HCT116 (cell line): ENCODE data around the gene PHKG2. TPM values are rescaled to one million over a fixed set of nuclear protein-coding genes. Genes with fewer than 3 reads are reported as not detected.

Experiments used
- ATAC-seq: fragments of 200-7000 bp; cut with Tn5 transposase; 2 replicates; pipeline ENCODE4 v1.9.1; 2020; ENCODE audit warnings: mild to moderate bottlenecking, moderate library complexity
- BruUV-seq: library from RNA; stranded (reverse); fragments of 400-500 nt; replicated peaks from 2 replicates; lab custom pipeline; 2021; lab: Mats Ljungman, UMichigan
- CTCF ChIA-PET: fragments of 300-600 bp; sonication (Branson Sonifier 250); formaldehyde crosslinking; loops from one replicate; lab custom pipeline; 2021; ENCODE audit warnings: antibody characterized with exemption; lab: Charles Lee
- POLR2A ChIA-PET: fragments of 300-600, 350-600 bp; sonication (Branson Sonifier 250); formaldehyde crosslinking; loops from one replicate; lab custom pipeline; 2021; ENCODE audit warnings: antibody characterized with exemption; lab: Charles Lee
- RAD21 ChIA-PET, 2 experiments: fragments of 300-600 bp; sonication (Branson Sonifier 250); formaldehyde crosslinking; loops; one replicate each; lab custom pipeline; 2023; ENCODE audit warnings: low total read pairs in 2 of 2; ENCODE audit not compliant: uncharacterized antibody in 2 of 2, unreplicated experiment in 2 of 2, low non-redundant PET in 1 of 2; lab: Charles Lee
- DNase-seq: peaks from one replicate; pipeline ENCODE4 v3.0.0-alpha.2; 2010; ENCODE audit warnings: low read depth, low spot score
- H2AFZ ChIP-seq: fragments of 200-600 bp; shearing (Covaris generic), sonication (generic); 2 replicates; pipeline ENCODE4 v1.6.1; 2017; ENCODE audit warnings: low read depth, mixed run types, mixed read lengths, antibody characterized with exemption, low read length; ENCODE audit not compliant: poor library complexity, severe bottlenecking
- H3K27ac ChIP-seq: 2 replicates; pipeline ENCODE4 v1.5.1; 2012; ENCODE audit warnings: low read depth, low read length
- H3K27me3 ChIP-seq: fragments of 200-600 bp; sonication (generic); 2 replicates; pipeline ENCODE4 v1.6.1; 2016; ENCODE audit warnings: mixed run types, low read length, mixed read lengths; ENCODE audit not compliant: insufficient read depth
- H3K36me3 ChIP-seq, 2 experiments: fragments of 200-500 bp in 1 of 2; fragments of 200-600 bp in 1 of 2; sonication (Bioruptor generic) in 1 of 2; sonication (generic) in 1 of 2; 2 replicates each; pipeline versions ENCODE4 v1.5.1 to v1.6.1; 2014 to 2016; ENCODE audit warnings: low read length in 2 of 2, inconsistent platforms in 1 of 2, mixed read lengths in 1 of 2, mixed run types in 1 of 2; ENCODE audit not compliant: insufficient read depth in 2 of 2, control insufficient read depth in 1 of 2
- H3K4me1 ChIP-seq, 2 experiments: fragments of 200-600 bp in 1 of 2; sonication (generic) in 1 of 2; 2 replicates each; pipeline versions ENCODE4 v1.5.1 to v1.6.1; 2012 to 2017; ENCODE audit warnings: low read length in 2 of 2, inconsistent platforms in 1 of 2, mild to moderate bottlenecking in 1 of 2, mixed read lengths in 1 of 2, mixed run types in 1 of 2, moderate library complexity in 1 of 2; ENCODE audit not compliant: insufficient read depth in 2 of 2, control insufficient read depth in 1 of 2
- H3K4me2 ChIP-seq: fragments of 200-600 bp; sonication (generic); 2 replicates; pipeline ENCODE4 v1.6.1; 2017; ENCODE audit warnings: mixed run types, low read length, mixed read lengths
- H3K4me3 ChIP-seq, 2 experiments: fragments of 200-600 bp in 1 of 2; sonication (generic) in 1 of 2; replicated peaks in 1 of 2; 2 replicates each; pipeline ENCODE4 v1.5.1; 2011 to 2016; ENCODE audit warnings: low read length in 2 of 2, control low read depth in 1 of 2, low read depth in 1 of 2, mild to moderate bottlenecking in 1 of 2, mixed read lengths in 1 of 2, mixed run types in 1 of 2
- H3K79me2 ChIP-seq: fragments of 200-600 bp; sonication (generic); 2 replicates; pipeline ENCODE4 v1.6.1; 2017; ENCODE audit warnings: mild to moderate bottlenecking, mixed run types, low read length, moderate library complexity, mixed read lengths; ENCODE audit not compliant: insufficient read depth
- H3K9ac ChIP-seq: fragments of 200-600 bp; sonication (generic); 2 replicates; pipeline ENCODE4 v1.6.1; 2016; ENCODE audit warnings: low read length, mixed read lengths
- H3K9me2 ChIP-seq: fragments of 200-600 bp; sonication (generic), shearing (Covaris generic); 2 replicates; pipeline ENCODE4 v1.6.1; 2017; ENCODE audit warnings: mixed run types, mild to moderate bottlenecking, moderate library complexity; ENCODE audit not compliant: insufficient read depth
- H3K9me3 ChIP-seq, 2 experiments: fragments of 200-500 bp in 1 of 2; fragments of 200-600 bp in 1 of 2; sonication (Bioruptor generic) in 1 of 2; sonication (generic) in 1 of 2; 2 replicates each; pipeline ENCODE4 v1.6.1; 2014 to 2017; ENCODE audit warnings: low read length in 2 of 2, mixed read lengths in 2 of 2, inconsistent platforms in 1 of 2, low read depth in 1 of 2, mild to moderate bottlenecking in 1 of 2, mixed run types in 1 of 2, moderate library complexity in 1 of 2; ENCODE audit not compliant: control insufficient read depth in 1 of 2, insufficient read depth in 1 of 2
- H4K20me1 ChIP-seq: fragments of 200-600 bp; sonication (generic), shearing (Covaris generic); 2 replicates; pipeline ENCODE4 v1.6.1; 2017; ENCODE audit warnings: mixed run types, mild to moderate bottlenecking, moderate library complexity; ENCODE audit not compliant: insufficient read depth
- CEBPB ChIP-seq: IDR thresholded peaks from 2 replicates; pipeline ENCODE4 v1.6.1; 2012; ENCODE audit warnings: low read depth
- CTCF ChIP-seq, 3 experiments: fragments of 200-600 bp in 1 of 3; sonication (generic) in 1 of 3; IDR thresholded peaks in 2 of 3; conservative IDR thresholded peaks in 1 of 3; 2 replicates each; pipeline ENCODE4 v1.5.1; 2012 to 2017; ENCODE audit warnings: low read depth in 2 of 3, low read length in 2 of 3, antibody characterized with exemption in 1 of 3, borderline replicate concordance in 1 of 3, control low read depth in 1 of 3, mild to moderate bottlenecking in 1 of 3, mixed read lengths in 1 of 3, mixed run types in 1 of 3, moderate library complexity in 1 of 3; ENCODE audit not compliant: insufficient read depth in 1 of 3
- EGR1 ChIP-seq: IDR thresholded peaks from 2 replicates; pipeline ENCODE4 v1.6.1; 2012; ENCODE audit warnings: low read depth
- FOSL1 ChIP-seq: IDR thresholded peaks from 2 replicates; pipeline ENCODE4 v1.6.1; 2012; ENCODE audit warnings: low read depth
- MAX ChIP-seq: IDR thresholded peaks from 2 replicates; pipeline ENCODE4 v1.6.1; 2012
- POLR2AphosphoS5 ChIP-seq: IDR thresholded peaks from 2 replicates; pipeline ENCODE4 v1.6.1; 2011; ENCODE audit warnings: mild to moderate bottlenecking, low read depth, low read length, moderate library complexity
- SIN3A ChIP-seq: IDR thresholded peaks from 2 replicates; pipeline ENCODE4 v1.6.1; 2012; ENCODE audit warnings: low read depth
- SP1 ChIP-seq: IDR thresholded peaks from 2 replicates; pipeline ENCODE4 v1.6.1; 2012; ENCODE audit warnings: low read depth
- SRF ChIP-seq: IDR thresholded peaks from 2 replicates; pipeline ENCODE4 v1.6.1; 2012; ENCODE audit warnings: low read depth
- ZNF274 ChIP-seq: fragments of 200-500 bp; sonication (Bioruptor generic); IDR thresholded peaks from 2 replicates; pipeline ENCODE4 v1.6.1; 2014; ENCODE audit warnings: mild to moderate bottlenecking, low read depth, low read length, inconsistent platforms
- intact Hi-C: fragments of 100-400 bp; cut with micrococcal nuclease; formaldehyde crosslinking; loops from 2 replicates; pipeline ENCODE4 v1.10.0; 2022
- total RNA-seq: library from RNA; stranded (reverse); gene quantifications from one replicate; pipeline ENCODE4 v1.2.1, GENCODE V29; 2021; ENCODE audit not compliant: unreplicated experiment
- TF ChIP-seq, protein P1 (sequence below): IDR thresholded peaks from 2 replicates; pipeline ENCODE4 v1.6.1; 2011; ENCODE audit warnings: mild to moderate bottlenecking, low read length, moderate library complexity; ENCODE audit not compliant: insufficient replicate concordance; ENCODE audit errors: extremely low read depth
- TF ChIP-seq, protein P2 (sequence below): IDR thresholded peaks from 2 replicates; pipeline ENCODE4 v1.6.1; 2012

Gene PHKG2
- total RNA-seq, 1 experiment from 2014 or later = 32.6 TPM

DNA sequence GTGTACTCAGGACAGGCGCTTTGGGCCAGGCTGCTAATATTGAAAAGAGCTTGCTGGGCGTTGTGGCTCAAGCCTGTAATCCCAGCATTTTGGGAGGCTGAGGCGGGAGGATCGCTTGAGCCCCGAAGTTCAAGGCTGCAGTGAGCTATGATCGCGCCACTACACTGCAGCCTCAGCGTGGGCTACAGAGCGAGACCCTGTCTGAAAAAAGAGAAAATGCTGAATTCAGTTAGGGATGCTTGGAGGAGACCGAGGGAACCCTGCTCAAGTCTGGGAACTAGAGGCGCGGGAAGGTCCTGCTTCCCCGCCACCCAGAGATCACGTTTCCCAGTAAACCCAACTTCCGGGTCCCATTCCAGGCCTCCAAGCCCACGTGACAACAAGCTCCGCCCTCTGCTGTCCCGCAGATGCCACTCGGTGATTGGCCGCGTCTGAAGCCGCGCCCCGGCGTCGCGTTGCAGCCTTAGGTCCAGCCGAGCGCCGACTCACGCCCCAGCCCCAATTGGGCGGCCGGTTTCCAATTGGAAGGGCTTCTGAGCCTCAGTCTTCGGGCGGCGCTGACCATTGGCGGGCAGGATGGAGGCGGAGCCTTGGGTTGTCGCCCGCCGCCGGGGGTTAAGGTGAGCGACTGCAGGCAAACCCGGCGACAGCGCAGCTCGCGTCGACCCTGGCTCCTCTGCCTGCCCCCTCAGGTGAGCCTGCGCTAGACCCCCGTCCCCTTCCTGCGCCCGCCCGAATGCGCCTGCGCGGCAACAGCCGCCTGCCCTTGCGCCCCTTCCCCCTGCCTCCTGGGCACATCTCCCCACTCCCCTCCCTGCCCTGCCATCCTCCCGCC, at the start of gene PHKG2 (continued):
- TF ChIP-seq POLR2AphosphoS5 (peak; percentile 90), EGR1 (no peak), MAX (peak; percentile 96), SP1 (peak; percentile 85)
- TF ChIP-seq, protein P1, sequence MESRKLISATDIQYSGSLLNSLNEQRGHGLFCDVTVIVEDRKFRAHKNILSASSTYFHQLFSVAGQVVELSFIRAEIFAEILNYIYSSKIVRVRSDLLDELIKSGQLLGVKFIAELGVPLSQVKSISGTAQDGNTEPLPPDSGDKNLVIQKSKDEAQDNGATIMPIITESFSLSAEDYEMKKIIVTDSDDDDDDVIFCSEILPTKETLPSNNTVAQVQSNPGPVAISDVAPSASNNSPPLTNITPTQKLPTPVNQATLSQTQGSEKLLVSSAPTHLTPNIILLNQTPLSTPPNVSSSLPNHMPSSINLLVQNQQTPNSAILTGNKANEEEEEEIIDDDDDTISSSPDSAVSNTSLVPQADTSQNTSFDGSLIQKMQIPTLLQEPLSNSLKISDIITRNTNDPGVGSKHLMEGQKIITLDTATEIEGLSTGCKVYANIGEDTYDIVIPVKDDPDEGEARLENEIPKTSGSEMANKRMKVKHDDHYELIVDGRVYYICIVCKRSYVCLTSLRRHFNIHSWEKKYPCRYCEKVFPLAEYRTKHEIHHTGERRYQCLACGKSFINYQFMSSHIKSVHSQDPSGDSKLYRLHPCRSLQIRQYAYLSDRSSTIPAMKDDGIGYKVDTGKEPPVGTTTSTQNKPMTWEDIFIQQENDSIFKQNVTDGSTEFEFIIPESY = no peak
- TF ChIP-seq, all 23 proteins: peak for 8

GRCh38 chr16:30698816-30699614, 49.2 kb upstream of the PHKG2 start, which contains the start of gene SRCAP:
Gene SRCAP (plus strand): TSS chr16:30699171. CDS start chr16:30700825, 1,654 bp downstream.
- H2AFZ ChIP-seq = no peak within 1 kb of the TSS
- H3K27me3 ChIP-seq = no peaks in the 10 kb centered on the region
- no peaks in the 10 kb centered on the region for H3K9me3 ChIP-seq
- H3K36me3 ChIP-seq = peaks cover 14 to 31% of the 10 kb centered on the region in 2 experiments
- H3K9me2 ChIP-seq = no peaks in the 10 kb centered on the region
- peaks cover 45% of the 10 kb centered on the region for H3K79me2 ChIP-seq
- peaks cover 11 to 22% of the 10 kb centered on the region in 2 experiments for H3K4me1 ChIP-seq
- peak within 1 kb of the TSS; percentile 94 to 95 for H3K4me3 ChIP-seq
- peak; percentile 64 for DNase-seq
- peak within 1 kb of the TSS; percentile 100 for H3K9ac ChIP-seq
- intact Hi-C loops = loop anchor here (1.0 to 2.0 kb wide), 3 partner anchors 40 to 223 kb away; partner anchors contain the start of gene FBRS
- peak; percentile 58 for ATAC-seq
- RAD21 ChIA-PET = no interaction called here
- peak within 1 kb of the TSS; percentile 94 for H3K4me2 ChIP-seq
- POLR2A ChIA-PET = no interaction called here
- H3K27ac ChIP-seq = peak within 1 kb of the TSS; percentile 100
- BruUV-seq = TSS peak; percentile 64
- H4K20me1 ChIP-seq = no peaks in the 10 kb centered on the region
- CTCF ChIA-PET = no interaction called here
- no peak for TF ChIP-seq ZNF274
- no peak for TF ChIP-seq CEBPB
- TF ChIP-seq POLR2AphosphoS5 = peak; percentile 67
- no peak for TF ChIP-seq CTCF (IDR thresholded peaks at IDR 0.05 in 2 of 3, conservative IDR thresholded peaks at IDR 0.05 in 1 of 3; ENCODE audit: borderline replicate concordance in 1 of 3, insufficient read depth in 1 of 3, low read depth in 2 of 3, low read length in 2 of 3)
- TF ChIP-seq, protein P1 = peak; percentile 43
- no peak for TF ChIP-seq SRF
- TF ChIP-seq, protein P2, sequence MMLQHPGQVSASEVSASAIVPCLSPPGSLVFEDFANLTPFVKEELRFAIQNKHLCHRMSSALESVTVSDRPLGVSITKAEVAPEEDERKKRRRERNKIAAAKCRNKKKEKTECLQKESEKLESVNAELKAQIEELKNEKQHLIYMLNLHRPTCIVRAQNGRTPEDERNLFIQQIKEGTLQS = no peak
- no peak for TF ChIP-seq FOSL1
- peak; percentile 77 for TF ChIP-seq SIN3A
